ENCODE measurements around the gene PRR7.

- no peak for TF ChIP-seq CTCF (IDR thresholded peaks at IDR 0.05)
- TF ChIP-seq POLR2A (IDR thresholded peaks at IDR 0.05): no peak
Observed at GRCh38 chr5:177503351-177504085, 56.9 kb downstream of the PRR7 start.
